ENCODE results near the gene FAM8A1. TPM values are rescaled to one million over a fixed set of nuclear protein-coding genes. Genes with fewer than 3 reads are reported as not detected.

Gene FAM8A1
- total RNA-seq, 2 experiments from 2014 or later, result 3.8 to 4.0 TPM

Other genes starting within 250 kb of the FAM8A1 start
- not detected for gene CAP2, start 206.7 kb upstream of the FAM8A1 start, total RNA-seq
- gene NUP153, start 106.6 kb downstream of the FAM8A1 start, total RNA-seq, result 10 to 100 TPM; 93.2 to 97.2 TPM